Right atrium auricular region (tissue), 2 donors: ENCODE measurements around the gene PITPNM3. TPM values are rescaled to one million over a fixed set of nuclear protein-coding genes. Genes with fewer than 3 reads are reported as not detected.

Experiments used
- DNase-seq: peaks from one replicate; pipeline ENCODE4 v3.0.0-alpha.2; 2019; ENCODE audit warnings: low spot score
- H3K27ac ChIP-seq, 2 donors: fragments of 200-600 bp; sonication (generic); 1 replicate in 1 of 2; 2 replicates in 1 of 2; pipeline ENCODE4 v1.5.1; 2016 to 2019
- H3K27me3 ChIP-seq, 2 donors: fragments of 200-600 bp; sonication (generic); one replicate each; pipeline versions ENCODE4 v1.5.1 to v1.6.0; 2017 to 2019
- H3K36me3 ChIP-seq: fragments of 200-600 bp; sonication (generic); one replicate; pipeline ENCODE4 v1.5.1; 2016
- H3K4me1 ChIP-seq, 2 donors: fragments of 200-600 bp; sonication (generic); one replicate each; pipeline versions ENCODE4 v1.5.1 to v1.6.0; 2017 to 2019
- H3K4me3 ChIP-seq, 2 donors: fragments of 200-600 bp; sonication (generic); 1 replicate in 1 of 2; 2 replicates in 1 of 2; pipeline ENCODE4 v1.5.1; 2017 to 2019; ENCODE audit warnings: mild to moderate bottlenecking in 1 of 2, moderate library complexity in 1 of 2
- H3K9me3 ChIP-seq, 2 donors: fragments of 200-600 bp; sonication (generic); one replicate each; pipeline ENCODE4 v1.5.1; 2019
- total RNA-seq, 2 donors: library from RNA; depleted of rRNA; stranded (reverse); fragments of >200 nt; gene quantifications; one replicate each; pipeline ENCODE4 v1.1.0, GENCODE V29; 2016
- TF ChIP-seq, protein P1 (sequence below), 2 donors: fragments of 200-600 bp; sonication (generic); IDR thresholded peaks; one replicate each; pipeline ENCODE4 v1.5.1; 2019; ENCODE audit warnings: antibody characterized with exemption in 2 of 2

Gene PITPNM3
- total RNA-seq, 2 donors from 2014 or later: 0.56 to 1.2 TPM

DNA sequence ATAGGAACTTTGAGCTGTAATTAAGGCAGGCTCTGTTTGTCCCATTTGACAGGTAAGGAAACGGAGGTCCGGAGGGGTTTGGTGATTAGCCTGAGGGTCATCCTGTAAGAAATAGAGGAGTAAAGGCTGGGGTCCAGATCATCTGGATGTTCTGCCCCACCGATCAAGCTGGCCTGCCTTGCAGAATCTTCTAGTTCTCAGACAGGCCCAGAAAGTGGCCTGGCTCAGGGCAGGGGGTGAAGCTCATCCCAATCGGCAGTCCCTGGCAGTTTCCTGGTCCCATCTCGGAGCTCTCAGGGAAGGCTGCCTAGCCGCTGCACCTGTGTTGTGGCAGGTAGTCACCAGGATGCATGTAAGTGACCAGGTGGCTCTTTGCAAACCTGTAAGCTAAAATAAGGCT lies 107.9 kb downstream of the PITPNM3 start:
- H3K4me3 ChIP-seq: no peak overlapping the region
- H3K27ac ChIP-seq: no peak overlapping the region
- H3K36me3 ChIP-seq: no peaks in the 10 kb centered on the region
- no peak for DNase-seq
- TF ChIP-seq, protein P1, sequence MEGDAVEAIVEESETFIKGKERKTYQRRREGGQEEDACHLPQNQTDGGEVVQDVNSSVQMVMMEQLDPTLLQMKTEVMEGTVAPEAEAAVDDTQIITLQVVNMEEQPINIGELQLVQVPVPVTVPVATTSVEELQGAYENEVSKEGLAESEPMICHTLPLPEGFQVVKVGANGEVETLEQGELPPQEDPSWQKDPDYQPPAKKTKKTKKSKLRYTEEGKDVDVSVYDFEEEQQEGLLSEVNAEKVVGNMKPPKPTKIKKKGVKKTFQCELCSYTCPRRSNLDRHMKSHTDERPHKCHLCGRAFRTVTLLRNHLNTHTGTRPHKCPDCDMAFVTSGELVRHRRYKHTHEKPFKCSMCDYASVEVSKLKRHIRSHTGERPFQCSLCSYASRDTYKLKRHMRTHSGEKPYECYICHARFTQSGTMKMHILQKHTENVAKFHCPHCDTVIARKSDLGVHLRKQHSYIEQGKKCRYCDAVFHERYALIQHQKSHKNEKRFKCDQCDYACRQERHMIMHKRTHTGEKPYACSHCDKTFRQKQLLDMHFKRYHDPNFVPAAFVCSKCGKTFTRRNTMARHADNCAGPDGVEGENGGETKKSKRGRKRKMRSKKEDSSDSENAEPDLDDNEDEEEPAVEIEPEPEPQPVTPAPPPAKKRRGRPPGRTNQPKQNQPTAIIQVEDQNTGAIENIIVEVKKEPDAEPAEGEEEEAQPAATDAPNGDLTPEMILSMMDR (IDR thresholded peaks at IDR 0.05): no peak
- H3K9me3 ChIP-seq: no peaks in the 10 kb centered on the region
- no peaks in the 10 kb centered on the region for H3K27me3 ChIP-seq
- H3K4me1 ChIP-seq: peaks cover 0 to 14% of the 10 kb centered on the region in 2 donors

DNA sequence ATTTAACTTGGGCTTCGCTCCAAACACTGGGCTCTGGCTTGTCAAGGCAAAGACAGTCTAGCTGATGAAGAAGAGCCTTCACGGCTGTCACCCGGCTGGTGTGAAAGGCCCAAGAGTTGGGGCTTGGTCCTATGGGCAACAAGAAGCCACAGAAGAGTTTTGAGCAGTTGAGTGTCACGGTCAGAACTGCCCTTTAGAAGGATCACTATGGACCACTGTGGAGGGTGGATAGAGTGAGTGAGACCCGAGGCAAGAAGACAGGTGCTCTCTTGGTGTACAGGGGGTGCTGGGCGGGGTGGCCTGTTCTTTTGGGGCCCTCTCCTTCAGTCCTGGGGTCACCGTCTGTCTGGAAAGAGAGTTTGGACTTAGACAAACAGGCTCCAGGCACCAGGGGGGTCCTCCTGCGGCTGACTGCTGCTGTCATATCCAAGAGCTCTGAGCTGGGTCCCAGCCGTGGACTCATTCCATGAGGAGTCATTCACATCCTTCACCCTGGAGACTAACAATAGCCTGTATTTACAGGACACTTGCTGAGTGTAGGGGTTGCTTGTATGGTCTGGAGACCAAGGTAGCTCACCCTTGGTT lies 109.7 kb downstream of the PITPNM3 start:
- no peak for DNase-seq
- H3K4me1 ChIP-seq: peaks cover 0 to 18% of the 10 kb centered on the region in 2 donors
- TF ChIP-seq, protein P1 (IDR thresholded peaks at IDR 0.05): no peak
- H3K27ac ChIP-seq: no peak overlapping the region
- no peak overlapping the region for H3K4me3 ChIP-seq
- no peaks in the 10 kb centered on the region for H3K36me3 ChIP-seq
- no peaks in the 10 kb centered on the region for H3K27me3 ChIP-seq
- no peaks in the 10 kb centered on the region for H3K9me3 ChIP-seq

DNA sequence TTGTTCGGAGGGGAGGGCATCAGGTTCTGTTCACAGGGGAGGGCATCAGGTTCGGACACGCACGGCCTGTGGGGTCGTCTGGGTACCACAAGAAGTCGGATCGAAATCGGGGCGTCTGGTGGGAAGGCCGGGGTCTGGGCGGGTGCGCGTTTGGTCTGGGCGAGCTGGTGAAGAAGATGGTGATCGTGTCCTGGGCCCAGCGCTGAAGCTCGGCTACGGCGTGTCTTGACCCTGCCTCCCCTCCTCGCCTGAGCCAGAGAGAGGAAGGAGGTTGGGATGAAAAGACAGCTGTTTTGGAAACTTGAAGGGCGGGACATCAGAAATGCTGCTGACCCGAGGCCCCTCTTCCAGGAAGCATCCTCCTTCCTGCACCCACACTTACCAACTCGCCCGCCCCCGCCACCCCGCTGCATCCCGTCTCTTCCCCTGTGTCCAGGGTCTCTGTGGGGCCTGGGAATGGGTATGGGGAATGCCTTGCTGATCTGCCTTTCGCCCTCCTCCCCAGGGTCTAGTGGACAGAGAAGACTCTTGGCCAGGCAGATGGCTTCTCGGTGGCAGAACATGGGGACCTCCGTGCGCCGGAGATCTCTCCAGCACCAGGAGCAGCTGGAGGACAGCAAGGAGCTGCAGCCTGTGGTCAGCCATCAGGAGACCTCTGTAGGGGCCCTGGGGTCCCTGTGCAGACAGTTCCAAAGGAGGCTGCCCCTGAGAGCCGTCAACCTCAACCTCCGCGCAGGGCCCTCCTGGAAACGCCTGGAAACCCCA lies 111.6 kb downstream of the PITPNM3 start:
- TF ChIP-seq, protein P1 (IDR thresholded peaks at IDR 0.05): no peak
- H3K4me3 ChIP-seq: peak overlapping the region; percentile 39 to 63
- H3K9me3 ChIP-seq: no peaks in the 10 kb centered on the region
- no peaks in the 10 kb centered on the region for H3K36me3 ChIP-seq
- H3K27me3 ChIP-seq: no peaks in the 10 kb centered on the region
- DNase-seq: no peak
- H3K4me1 ChIP-seq: peaks cover 0 to 18% of the 10 kb centered on the region in 2 donors
- no peak overlapping the region for H3K27ac ChIP-seq

DNA sequence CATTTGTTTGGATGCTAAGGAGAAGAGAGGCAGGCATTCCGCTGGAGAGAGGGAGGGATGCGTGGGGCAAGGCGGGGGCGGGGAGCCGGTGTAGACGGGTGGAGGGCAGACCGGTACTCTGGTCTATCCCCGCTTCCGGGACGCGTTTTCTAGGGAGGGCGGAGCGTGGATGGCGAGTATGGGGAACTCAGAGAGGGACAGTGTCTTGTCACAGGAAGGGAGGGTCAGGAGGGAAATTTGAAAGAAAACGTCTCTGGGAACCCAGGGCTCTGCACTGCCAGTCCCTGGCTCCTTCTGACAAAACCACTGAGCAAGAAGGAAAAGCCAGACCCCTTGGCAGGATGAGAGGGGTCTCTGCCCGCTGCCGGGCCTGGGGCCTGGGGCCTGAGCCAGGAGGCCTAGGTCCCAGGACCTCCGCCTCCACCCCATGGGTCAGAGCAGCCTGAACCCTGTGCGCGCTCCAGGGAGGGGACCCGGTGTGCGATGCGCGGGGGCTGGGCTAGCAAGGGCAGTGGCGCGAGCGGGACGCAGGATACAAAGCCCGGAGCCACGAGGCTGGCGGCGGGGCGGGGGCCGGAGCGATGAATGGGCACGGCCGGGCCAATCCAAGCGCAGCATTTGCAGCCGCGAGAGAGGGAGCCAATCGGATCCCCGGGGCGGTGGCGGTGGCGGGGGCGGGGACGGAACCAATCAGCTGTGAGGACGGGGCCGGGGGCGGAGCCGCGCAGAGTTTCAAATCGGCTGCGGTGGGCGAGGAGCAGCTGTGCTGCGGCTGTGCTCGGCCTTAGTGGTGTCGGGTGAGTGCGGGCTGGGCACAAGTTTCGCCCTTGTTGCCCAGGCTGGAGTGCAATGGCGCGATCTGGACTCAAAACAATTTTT lies 112.4 kb downstream of the PITPNM3 start, which contains the start of gene PIMREG:
Gene PIMREG, plus strand, starts transcription at position 764 of the 879 bp plus-strand sequence. CDS start 656 bp downstream, outside the sequence.
- H3K4me3 ChIP-seq: peak within 1 kb of the TSS; percentile 39 to 63
- TF ChIP-seq, protein P1 (IDR thresholded peaks at IDR 0.05): no peak
- H3K27ac ChIP-seq: peak within 1 kb of the TSS in 1 of 2 donors; percentile 39
- peak; percentile 95 for DNase-seq
- H3K4me1 ChIP-seq: peaks cover 0 to 18% of the 10 kb centered on the region in 2 donors
- no peaks in the 10 kb centered on the region for H3K9me3 ChIP-seq
- no peaks in the 10 kb centered on the region for H3K27me3 ChIP-seq
- H3K36me3 ChIP-seq: no peaks in the 10 kb centered on the region

DNA sequence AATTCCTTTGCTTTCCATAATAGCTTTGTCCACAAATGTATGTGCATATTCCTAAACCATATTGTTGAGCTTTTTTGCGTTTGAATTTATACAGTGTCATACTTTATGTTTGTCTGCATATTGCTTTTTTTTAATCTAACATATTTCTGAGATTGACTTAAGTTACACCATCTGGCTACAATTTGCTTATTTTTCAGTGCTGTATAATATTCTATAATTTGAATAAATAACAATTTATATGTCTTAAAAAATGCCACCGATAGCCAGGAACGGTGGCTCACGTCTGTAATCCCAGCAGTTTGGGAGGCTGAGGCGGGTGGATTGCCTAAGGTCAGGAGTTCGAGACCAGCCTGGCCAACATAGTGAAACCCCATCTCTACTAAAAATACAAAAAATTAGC lies 113.6 kb downstream of the PITPNM3 start:
- DNase-seq: no peak
- no peaks in the 10 kb centered on the region for H3K36me3 ChIP-seq
- no peaks in the 10 kb centered on the region for H3K27me3 ChIP-seq
- H3K27ac ChIP-seq: no peak overlapping the region
- H3K4me1 ChIP-seq: peaks cover 0 to 18% of the 10 kb centered on the region in 2 donors
- H3K9me3 ChIP-seq: no peaks in the 10 kb centered on the region
- TF ChIP-seq, protein P1 (IDR thresholded peaks at IDR 0.05): no peak
- no peak overlapping the region for H3K4me3 ChIP-seq
